Suprapubic skin (tissue), 4 donors: ENCODE data around the gene APCDD1. TPM values are rescaled to one million over a fixed set of nuclear protein-coding genes. Genes with fewer than 3 reads are reported as not detected.

Source experiments
- DNase-seq, 2 donors: peaks; one replicate each; pipeline ENCODE4 v3.0.0-alpha.2; 2019; ENCODE audit warnings: low spot score in 2 of 2
- H3K27ac ChIP-seq: fragments of 200-600 bp; sonication (generic); one replicate; pipeline ENCODE4 v1.5.1; 2019
- H3K27me3 ChIP-seq: fragments of 200-600 bp; sonication (generic); one replicate; pipeline ENCODE4 v1.5.1; 2019
- H3K36me3 ChIP-seq: fragments of 200-600 bp; sonication (generic); one replicate; pipeline ENCODE4 v1.5.1; 2019
- H3K4me1 ChIP-seq: fragments of 200-600 bp; sonication (generic); one replicate; pipeline ENCODE4 v1.5.1; 2019
- H3K4me3 ChIP-seq: fragments of 200-600 bp; sonication (generic); one replicate; pipeline ENCODE4 v1.5.1; 2019; ENCODE audit warnings: mild to moderate bottlenecking
- H3K9me3 ChIP-seq: fragments of 200-600 bp; sonication (generic); one replicate; pipeline ENCODE4 v1.5.1; 2019
- EP300 ChIP-seq: sonication (generic); formaldehyde crosslinking; IDR thresholded peaks from one replicate; pipeline ENCODE4 v1.6.1; 2017; ENCODE audit warnings: antibody characterized with exemption
- POLR2A ChIP-seq, 2 donors: fragments of 450-650 bp; IDR thresholded peaks; one replicate each; pipeline ENCODE4 v1.6.1; 2017; ENCODE audit warnings: antibody characterized with exemption in 2 of 2, mild to moderate bottlenecking in 2 of 2, moderate library complexity in 2 of 2
- POLR2AphosphoS5 ChIP-seq, 3 donors: sonication (generic); formaldehyde crosslinking; IDR thresholded peaks; one replicate each; pipeline ENCODE4 v1.6.1; 2017; ENCODE audit warnings: antibody characterized with exemption in 3 of 3
- WGBS: methylation state at CpG from one replicate; pipeline ENCODE4 v1.1.5; 2018; 5-methylcytosine and 5-hydroxymethylcytosine counted together
- total RNA-seq, 4 donors: library from RNA; depleted of rRNA; stranded (reverse); fragments of >200 nt; gene quantifications; one replicate each; pipeline ENCODE4 v1.1.0, GENCODE V29; 2016
- TF ChIP-seq, protein P1 (sequence below), 2 donors: fragments of 200-600 bp in 1 of 2; fragments of 450-650 bp in 1 of 2; sonication (generic) in 1 of 2; IDR thresholded peaks; one replicate each; pipeline ENCODE4 v1.5.1; 2016 to 2019; ENCODE audit warnings: antibody characterized with exemption in 2 of 2, mild to moderate bottlenecking in 1 of 2, moderate library complexity in 1 of 2

The APCDD1 gene
- total RNA-seq, 4 donors from 2014 or later: 110 to 308 (median 140) TPM

DNA sequence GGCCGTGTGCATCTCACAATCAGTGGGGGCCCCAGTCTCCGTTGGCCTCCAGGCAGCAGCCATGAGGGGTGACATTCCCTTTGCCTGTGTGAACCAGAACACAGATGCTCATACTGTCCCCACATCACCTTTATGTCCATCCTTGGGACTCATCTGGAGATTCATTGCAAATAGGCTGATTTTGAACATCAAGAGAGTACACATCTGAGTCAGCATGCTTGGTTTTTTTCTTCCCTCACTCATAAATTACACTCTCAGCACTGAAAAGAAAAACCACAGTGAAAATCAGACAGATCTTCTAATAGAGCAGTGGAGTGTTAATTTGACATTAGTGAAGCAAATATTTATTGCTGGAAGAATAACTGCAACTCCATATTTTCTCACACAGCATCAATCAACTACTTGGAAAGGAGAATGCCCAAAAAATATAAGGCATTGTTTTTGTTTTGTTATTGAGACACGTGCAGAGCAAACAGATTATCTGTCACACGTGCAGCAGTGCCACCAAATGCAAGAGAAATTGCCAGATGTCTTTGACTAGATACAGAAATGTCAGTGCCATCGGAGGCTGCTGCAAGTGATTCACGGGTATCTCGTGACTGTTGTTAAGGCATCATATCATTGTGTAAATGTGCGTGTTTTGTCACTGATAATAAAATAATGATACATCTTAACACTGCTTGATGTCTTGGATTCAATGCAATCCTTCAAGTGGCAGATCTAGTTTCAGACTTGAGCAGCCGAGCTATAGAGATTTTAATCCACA, 10.9 kb downstream of the APCDD1 start:
- Histone ChIP-seq H3K27me3 (no peaks in the 10 kb centered on the region), H3K27ac (no peak overlapping the region), H3K9me3 (no peaks in the 10 kb centered on the region), H3K4me1 (peaks cover 51% of the 10 kb centered on the region), H3K4me3 (no peak overlapping the region), H3K36me3 (peaks cover 15% of the 10 kb centered on the region)
- DNase-seq: no peak
- TF ChIP-seq EP300 (no peak), POLR2AphosphoS5 (IDR thresholded peaks at IDR 0.05) (no peak), POLR2A (IDR thresholded peaks at IDR 0.05) (no peak)
- TF ChIP-seq, protein P1, sequence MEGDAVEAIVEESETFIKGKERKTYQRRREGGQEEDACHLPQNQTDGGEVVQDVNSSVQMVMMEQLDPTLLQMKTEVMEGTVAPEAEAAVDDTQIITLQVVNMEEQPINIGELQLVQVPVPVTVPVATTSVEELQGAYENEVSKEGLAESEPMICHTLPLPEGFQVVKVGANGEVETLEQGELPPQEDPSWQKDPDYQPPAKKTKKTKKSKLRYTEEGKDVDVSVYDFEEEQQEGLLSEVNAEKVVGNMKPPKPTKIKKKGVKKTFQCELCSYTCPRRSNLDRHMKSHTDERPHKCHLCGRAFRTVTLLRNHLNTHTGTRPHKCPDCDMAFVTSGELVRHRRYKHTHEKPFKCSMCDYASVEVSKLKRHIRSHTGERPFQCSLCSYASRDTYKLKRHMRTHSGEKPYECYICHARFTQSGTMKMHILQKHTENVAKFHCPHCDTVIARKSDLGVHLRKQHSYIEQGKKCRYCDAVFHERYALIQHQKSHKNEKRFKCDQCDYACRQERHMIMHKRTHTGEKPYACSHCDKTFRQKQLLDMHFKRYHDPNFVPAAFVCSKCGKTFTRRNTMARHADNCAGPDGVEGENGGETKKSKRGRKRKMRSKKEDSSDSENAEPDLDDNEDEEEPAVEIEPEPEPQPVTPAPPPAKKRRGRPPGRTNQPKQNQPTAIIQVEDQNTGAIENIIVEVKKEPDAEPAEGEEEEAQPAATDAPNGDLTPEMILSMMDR (IDR thresholded peaks at IDR 0.05): no peak
- 52% methylated on average over 9 of the region's 9 CpGs for WGBS

DNA sequence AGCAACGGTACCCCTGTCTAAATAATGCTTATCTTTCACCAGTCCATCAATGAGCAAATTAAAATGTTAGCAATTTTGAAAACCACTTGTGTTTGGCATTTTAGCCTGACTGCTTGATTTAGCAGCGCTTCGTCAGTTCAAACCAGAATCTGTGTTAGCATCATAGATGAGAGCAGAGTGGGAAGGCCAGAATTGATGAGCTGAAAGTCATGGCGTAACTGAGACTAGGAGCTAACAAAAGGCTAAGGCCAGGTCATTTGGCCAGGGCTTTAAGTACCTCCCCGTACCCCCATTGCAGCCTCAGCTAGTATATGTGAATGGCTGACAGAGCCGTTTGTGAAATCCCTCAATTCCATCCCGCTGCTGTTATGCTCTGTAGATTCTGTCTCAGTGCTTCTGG, 16.0 kb downstream of the APCDD1 start:
- no peak overlapping the region for H3K4me3 ChIP-seq
- no peaks in the 10 kb centered on the region for H3K9me3 ChIP-seq
- TF ChIP-seq, protein P1 (IDR thresholded peaks at IDR 0.05): no peak
- TF ChIP-seq POLR2AphosphoS5 (IDR thresholded peaks at IDR 0.05) (no peak), EP300 (no peak), POLR2A (IDR thresholded peaks at IDR 0.05) (no peak)
- peaks cover 30% of the 10 kb centered on the region for H3K4me1 ChIP-seq
- H3K36me3 ChIP-seq: peaks cover 34% of the 10 kb centered on the region
- DNase-seq: no peak
- WGBS: 79% methylated on average over 7 of the region's 7 CpGs
- H3K27ac ChIP-seq: no peak overlapping the region
- no peaks in the 10 kb centered on the region for H3K27me3 ChIP-seq

DNA sequence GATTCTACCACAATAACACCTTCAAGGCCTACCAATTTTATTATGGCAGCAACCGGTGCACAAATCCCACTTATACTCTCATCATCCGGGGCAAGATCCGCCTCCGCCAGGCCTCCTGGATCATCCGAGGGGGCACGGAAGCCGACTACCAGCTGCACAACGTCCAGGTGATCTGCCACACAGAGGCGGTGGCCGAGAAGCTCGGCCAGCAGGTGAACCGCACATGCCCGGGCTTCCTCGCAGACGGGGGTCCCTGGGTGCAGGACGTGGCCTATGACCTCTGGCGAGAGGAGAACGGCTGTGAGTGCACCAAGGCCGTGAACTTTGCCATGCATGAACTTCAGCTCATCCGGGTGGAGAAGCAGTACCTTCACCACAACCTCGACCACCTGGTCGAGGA, 17.1 kb downstream of the APCDD1 start:
- Histone ChIP-seq H3K4me3 (no peak overlapping the region), H3K9me3 (no peaks in the 10 kb centered on the region), H3K4me1 (peaks cover 31% of the 10 kb centered on the region), H3K27me3 (no peaks in the 10 kb centered on the region), H3K36me3 (peaks cover 34% of the 10 kb centered on the region), H3K27ac (no peak overlapping the region)
- WGBS: 99% methylated on average over 8 of the region's 22 CpGs
- DNase-seq: no peak
- TF ChIP-seq POLR2A (IDR thresholded peaks at IDR 0.05) (no peak), EP300 (no peak), POLR2AphosphoS5 (IDR thresholded peaks at IDR 0.05) (no peak)
- TF ChIP-seq, protein P1 (IDR thresholded peaks at IDR 0.05): no peak

DNA sequence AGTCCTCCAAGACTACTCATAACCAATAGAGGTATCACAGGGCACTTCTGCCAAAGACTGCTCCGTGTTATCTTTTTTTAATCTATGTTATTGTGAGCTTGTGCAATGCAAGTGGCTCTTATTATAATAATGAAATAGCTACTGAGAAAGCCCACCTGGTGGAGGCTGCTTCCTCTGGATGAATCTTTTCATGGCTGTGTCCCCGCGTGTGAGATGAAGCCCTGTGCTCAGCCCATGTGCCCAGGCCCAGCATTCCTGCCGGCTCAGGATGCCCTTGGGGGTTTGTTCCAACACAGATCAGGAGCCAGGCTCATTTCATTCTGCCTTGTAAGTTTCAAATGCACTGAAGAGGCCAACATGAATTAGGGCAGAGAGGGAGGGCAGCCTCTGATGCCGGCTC, 18.7 kb downstream of the APCDD1 start:
- H3K36me3 ChIP-seq: peaks cover 36% of the 10 kb centered on the region
- no peaks in the 10 kb centered on the region for H3K9me3 ChIP-seq
- H3K4me3 ChIP-seq: no peak overlapping the region
- H3K27ac ChIP-seq: no peak overlapping the region
- H3K27me3 ChIP-seq: no peaks in the 10 kb centered on the region
- peaks cover 39% of the 10 kb centered on the region for H3K4me1 ChIP-seq
- DNase-seq: no peak
- TF ChIP-seq POLR2AphosphoS5 (IDR thresholded peaks at IDR 0.05) (no peak), EP300 (no peak), POLR2A (IDR thresholded peaks at IDR 0.05) (no peak)
- TF ChIP-seq, protein P1 (IDR thresholded peaks at IDR 0.05): no peak
- WGBS: 41% methylated on average over 5 of the region's 5 CpGs

DNA sequence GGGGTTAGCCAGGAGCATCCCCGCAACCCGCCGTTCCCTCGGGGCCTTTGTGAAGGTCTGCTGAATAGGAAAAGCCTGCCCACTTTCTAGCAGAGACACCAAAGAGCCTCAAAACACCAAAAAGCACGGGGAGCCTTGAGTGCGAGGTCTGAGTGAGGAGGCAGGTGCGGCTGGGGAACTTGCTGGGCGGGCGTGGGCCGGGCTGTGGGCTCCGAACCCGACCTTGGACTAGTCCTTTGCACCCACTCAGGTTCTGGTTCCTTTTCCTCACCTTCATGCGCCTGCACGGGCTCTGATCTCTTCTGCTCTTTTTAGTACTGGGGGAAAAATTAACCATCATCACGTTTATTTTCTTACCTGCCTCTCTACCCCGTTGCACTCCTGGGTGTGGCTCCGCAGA, 19.9 kb downstream of the APCDD1 start:
- H3K9me3 ChIP-seq: no peaks in the 10 kb centered on the region
- DNase-seq: no peak
- H3K4me3 ChIP-seq: no peak overlapping the region
- H3K4me1 ChIP-seq: peaks cover 41% of the 10 kb centered on the region
- H3K27me3 ChIP-seq: no peaks in the 10 kb centered on the region
- TF ChIP-seq EP300 (no peak), POLR2A (IDR thresholded peaks at IDR 0.05) (no peak), POLR2AphosphoS5 (IDR thresholded peaks at IDR 0.05) (no peak)
- TF ChIP-seq, protein P1 (IDR thresholded peaks at IDR 0.05): no peak
- 81% methylated on average over 17 of the region's 17 CpGs for WGBS
- H3K36me3 ChIP-seq: peaks cover 39% of the 10 kb centered on the region
- H3K27ac ChIP-seq: no peak overlapping the region
